K562 (cell line): Measurements from ENCODE around the gene COL1A1.

Source experiments
- CTCF ChIP-seq, 3 experiments: IDR thresholded peaks in 2 of 3; conservative IDR thresholded peaks in 1 of 3; 2 replicates each; pipeline ENCODE4 v1.5.1; 2011 to 2012; ENCODE audit warnings: low read length in 3 of 3, mild to moderate bottlenecking in 3 of 3, control low read depth in 2 of 3, improper control_type of control experiment in 1 of 3, inconsistent platforms in 1 of 3, low read depth in 1 of 3, mixed read lengths in 1 of 3, moderate library complexity in 1 of 3; ENCODE audit not compliant: insufficient read depth in 2 of 3
- MAFK ChIP-seq: IDR thresholded peaks from 2 replicates; pipeline ENCODE4 v1.6.1; 2011; ENCODE audit warnings: low read length, improper control_type of control experiment
- MTA2 ChIP-seq: fragments of 450-650 bp; IDR thresholded peaks from 2 replicates; pipeline ENCODE4 v1.6.1; 2016; ENCODE audit warnings: low read depth
- MXI1 ChIP-seq: IDR thresholded peaks from 2 replicates; pipeline ENCODE4 v1.6.1; 2011; ENCODE audit warnings: low read depth, mild to moderate bottlenecking, improper control_type of control experiment, low read length
- NUFIP1 ChIP-seq: fragments of 450-650 bp; IDR thresholded peaks from 2 replicates; pipeline ENCODE4 v1.6.1; 2018; ENCODE audit not compliant: partially characterized antibody
- RCOR1 ChIP-seq, 2 experiments: IDR thresholded peaks; 2 replicates each; pipeline ENCODE4 v1.6.1; 2012; ENCODE audit warnings: low read depth in 2 of 2, low read length in 2 of 2, borderline replicate concordance in 1 of 2, improper control_type of control experiment in 1 of 2
- SETDB1 ChIP-seq: IDR thresholded peaks from one replicate; pipeline ENCODE4 v1.6.1; 2012; ENCODE audit warnings: low read length, control low read depth, inconsistent platforms
- TRIM24 ChIP-seq, 2 experiments: fragments of 450-650 bp; IDR thresholded peaks; 2 replicates each; pipeline ENCODE4 v1.6.1; 2016
- ZBTB12 ChIP-seq: fragments of 250-450 bp; sonication (Bioruptor Pico); IDR thresholded peaks from 2 replicates; pipeline ENCODE4 v1.4.0; 2020
- ZBTB7A ChIP-seq: IDR thresholded peaks from 2 replicates; pipeline ENCODE4 v1.6.1; 2011; ENCODE audit warnings: low read depth, mild to moderate bottlenecking, low read length, moderate library complexity, borderline replicate concordance; ENCODE audit not compliant: control insufficient read depth
- TF ChIP-seq, protein P1 (sequence below): sonication (generic); formaldehyde crosslinking; IDR thresholded peaks from 2 replicates; pipeline ENCODE4 v1.8.0; 2022; ENCODE audit warnings: missing genetic modification reagents, mild to moderate bottlenecking, borderline replicate concordance

GRCh38 chr17:50217591-50217990 is 16.2 kb upstream of the COL1A1 start:
- no peak for TF ChIP-seq ZBTB12 (CRISPR knock-in tag)
- no peak for TF ChIP-seq SETDB1
- no peak for TF ChIP-seq MTA2
- TF ChIP-seq CTCF (IDR thresholded peaks at IDR 0.05 in 2 of 3, conservative IDR thresholded peaks at IDR 0.05 in 1 of 3; ENCODE audit: insufficient read depth in 2 of 3, low read depth in 1 of 3, low read length in 3 of 3): no peak
- TF ChIP-seq TRIM24 (IDR thresholded peaks at IDR 0.05): no peak
- TF ChIP-seq NUFIP1: no peak
- TF ChIP-seq MXI1: no peak
- TF ChIP-seq, protein P1, sequence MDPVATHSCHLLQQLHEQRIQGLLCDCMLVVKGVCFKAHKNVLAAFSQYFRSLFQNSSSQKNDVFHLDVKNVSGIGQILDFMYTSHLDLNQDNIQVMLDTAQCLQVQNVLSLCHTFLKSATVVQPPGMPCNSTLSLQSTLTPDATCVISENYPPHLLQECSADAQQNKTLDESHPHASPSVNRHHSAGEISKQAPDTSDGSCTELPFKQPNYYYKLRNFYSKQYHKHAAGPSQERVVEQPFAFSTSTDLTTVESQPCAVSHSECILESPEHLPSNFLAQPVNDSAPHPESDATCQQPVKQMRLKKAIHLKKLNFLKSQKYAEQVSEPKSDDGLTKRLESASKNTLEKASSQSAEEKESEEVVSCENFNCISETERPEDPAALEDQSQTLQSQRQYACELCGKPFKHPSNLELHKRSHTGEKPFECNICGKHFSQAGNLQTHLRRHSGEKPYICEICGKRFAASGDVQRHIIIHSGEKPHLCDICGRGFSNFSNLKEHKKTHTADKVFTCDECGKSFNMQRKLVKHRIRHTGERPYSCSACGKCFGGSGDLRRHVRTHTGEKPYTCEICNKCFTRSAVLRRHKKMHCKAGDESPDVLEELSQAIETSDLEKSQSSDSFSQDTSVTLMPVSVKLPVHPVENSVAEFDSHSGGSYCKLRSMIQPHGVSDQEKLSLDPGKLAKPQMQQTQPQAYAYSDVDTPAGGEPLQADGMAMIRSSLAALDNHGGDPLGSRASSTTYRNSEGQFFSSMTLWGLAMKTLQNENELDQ (CRISPR knock-in tag): no peak
- TF ChIP-seq MAFK: no peak
- no peak for TF ChIP-seq ZBTB7A
- TF ChIP-seq RCOR1 (IDR thresholded peaks at IDR 0.05; ENCODE audit: borderline replicate concordance in 1 of 2, low read depth in 2 of 2, low read length in 2 of 2): no peak
